Chondrocyte (in vitro differentiated cells): Measurements from ENCODE around the gene POLR1H. TPM values are rescaled to one million over a fixed set of nuclear protein-coding genes. Genes with fewer than 3 reads are reported as not detected.

ENCODE experiments used
- DNase-seq: peaks from one replicate; pipeline ENCODE4 v3.0.0; 2021; ENCODE audit warnings: mixed read lengths, low spot score
- H3K27ac Mint-ChIP-seq: one replicate; pipeline ENCODE4 v1.8.0; 2021; ENCODE audit warnings: mild to moderate bottlenecking, moderate library complexity, mixed read lengths; ENCODE audit not compliant: unreplicated experiment
- H3K27me3 Mint-ChIP-seq: 2 replicates; pipeline ENCODE4 v1.8.0; 2021; ENCODE audit warnings: low read depth, mixed read lengths
- H3K36me3 Mint-ChIP-seq: 2 replicates; pipeline ENCODE4 v1.8.0; 2021; ENCODE audit warnings: low read depth, mixed read lengths
- H3K4me1 Mint-ChIP-seq: 2 replicates; pipeline ENCODE4 v1.8.0; 2021; ENCODE audit warnings: low read depth, mild to moderate bottlenecking, mixed read lengths
- H3K4me3 Mint-ChIP-seq: one replicate; pipeline ENCODE4 v1.8.0; 2021; ENCODE audit warnings: mild to moderate bottlenecking, moderate library complexity, mixed read lengths; ENCODE audit not compliant: unreplicated experiment
- H3K9me3 Mint-ChIP-seq: 2 replicates; pipeline ENCODE4 v1.8.0; 2021; ENCODE audit warnings: low read depth, mixed read lengths
- CTCF ChIP-seq: fragments of 200-600 bp; sonication (generic); IDR thresholded peaks from 2 replicates; pipeline ENCODE4 v1.5.0; 2021; ENCODE audit warnings: antibody characterized with exemption, mild to moderate bottlenecking, moderate library complexity
- total RNA-seq: library from RNA; stranded (reverse); gene quantifications from 3 replicates; pipeline ENCODE4 v1.2.1, GENCODE V29; 2021

The POLR1H gene
- total RNA-seq, 1 donor from 2014 or later = 15.2 TPM

- H3K36me3 Mint-ChIP-seq = peaks cover 2% of the 10 kb centered on the region
- H3K9me3 Mint-ChIP-seq = no peaks in the 10 kb centered on the region
- DNase-seq = no peak
- H3K27ac Mint-ChIP-seq = peak overlapping the region; percentile 46
- H3K27me3 Mint-ChIP-seq = peaks cover 37% of the 10 kb centered on the region
- peaks cover 28% of the 10 kb centered on the region for H3K4me1 Mint-ChIP-seq
- TF ChIP-seq CTCF = no peak
- peak overlapping the region; percentile 74 for H3K4me3 Mint-ChIP-seq
Measured at GRCh38 chr6:30102414-30102969, 41.4 kb downstream of the POLR1H start.

GRCh38 chr6:30102970-30103871 lies 42.2 kb downstream of the POLR1H start:
- peak; percentile 93 for TF ChIP-seq CTCF
- Mint-ChIP-seq H3K9me3 (no peaks in the 10 kb centered on the region), H3K4me1 (peaks cover 28% of the 10 kb centered on the region), H3K4me3 (peak overlapping the region; percentile 70), H3K27me3 (peaks cover 37% of the 10 kb centered on the region), H3K36me3 (peaks cover 3% of the 10 kb centered on the region), H3K27ac (peak overlapping the region; percentile 19)
- no peak for DNase-seq

- H3K4me3 Mint-ChIP-seq = peak overlapping the region; percentile 70
- TF ChIP-seq CTCF = no peak
- H3K36me3 Mint-ChIP-seq = peaks cover 3% of the 10 kb centered on the region
- H3K27ac Mint-ChIP-seq = no peak overlapping the region
- no peak for DNase-seq
- H3K27me3 Mint-ChIP-seq = peaks cover 35% of the 10 kb centered on the region
- H3K4me1 Mint-ChIP-seq = peaks cover 28% of the 10 kb centered on the region
- H3K9me3 Mint-ChIP-seq = no peaks in the 10 kb centered on the region
Measured at GRCh38 chr6:30103872-30104179, 42.8 kb downstream of the POLR1H start.

GRCh38 chr6:30104661-30105060 lies 43.6 kb downstream of the POLR1H start:
- H3K4me1 Mint-ChIP-seq = peaks cover 28% of the 10 kb centered on the region

More at GRCh38 chr6:30104661-30105060, 43.6 kb downstream of the POLR1H start:
- no peak overlapping the region for H3K4me3 Mint-ChIP-seq
- no peak overlapping the region for H3K27ac Mint-ChIP-seq
- H3K36me3 Mint-ChIP-seq = peaks cover 3% of the 10 kb centered on the region
- DNase-seq = no peak
- H3K27me3 Mint-ChIP-seq = peaks cover 31% of the 10 kb centered on the region
- TF ChIP-seq CTCF = no peak
- H3K9me3 Mint-ChIP-seq = no peaks in the 10 kb centered on the region
